GM19043 (cell line): ENCODE measurements around the gene RAB28.

Experiments
- ATAC-seq: cut with Tn5 transposase; IDR thresholded peaks from one replicate; pipeline ENCODE4 v1.9.1; 2021; ENCODE audit warnings: low read depth; ENCODE audit not compliant: unreplicated experiment

RAB28 gene

DNA sequence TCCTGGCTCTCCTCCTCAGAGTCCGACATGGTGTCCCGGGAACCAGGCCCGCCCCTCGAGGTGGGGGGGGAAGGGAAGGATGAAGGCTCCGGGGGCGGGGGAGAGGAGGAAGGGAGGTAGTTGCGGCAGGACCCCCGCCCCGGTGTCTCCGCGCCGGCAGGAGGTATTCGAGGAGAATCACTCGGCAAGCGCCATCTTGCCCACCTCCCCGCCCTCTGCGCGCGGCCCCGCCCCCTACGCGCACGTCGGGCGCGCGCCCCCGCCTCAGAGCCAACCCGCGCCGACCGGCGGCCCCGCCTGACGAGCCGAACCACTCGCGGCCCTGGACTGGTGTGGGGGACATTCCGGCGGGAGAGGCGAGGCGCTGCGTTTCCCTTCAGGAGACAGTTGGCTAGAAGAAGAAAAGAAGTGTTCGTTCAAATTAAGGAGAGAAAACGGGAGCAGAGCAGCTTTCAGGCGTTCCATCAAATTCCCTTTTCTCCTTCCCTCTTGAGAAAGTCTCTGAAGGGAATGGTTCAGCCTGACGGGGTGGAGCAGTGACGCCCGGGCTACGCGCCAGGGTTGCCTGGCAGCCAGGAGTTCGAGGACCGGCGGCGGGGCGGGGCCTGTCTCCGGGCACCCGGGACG lies at the start of gene RAB28:
RAB28 (minus strand) TSS at position 219 of the 627 bp plus-strand sequence.
- peak; percentile 97 for ATAC-seq

DNA sequence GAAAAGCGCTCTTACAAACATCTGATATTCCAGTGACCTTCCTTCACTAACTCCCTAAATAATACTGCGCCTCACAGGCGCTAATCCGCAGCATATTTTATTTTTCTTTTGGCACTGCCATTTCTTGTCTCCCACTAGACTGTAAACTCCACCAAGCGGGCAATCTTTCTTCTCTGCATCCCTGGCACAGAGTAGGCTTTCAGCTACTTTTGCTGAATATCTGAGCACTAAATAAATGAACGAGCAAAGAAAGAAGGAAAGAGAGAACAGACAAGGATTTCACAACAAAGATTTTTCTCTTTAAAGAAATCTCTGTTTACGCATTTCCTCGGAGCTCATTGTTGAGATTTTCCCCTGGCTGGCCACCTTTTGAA lies 47.5 kb upstream of the RAB28 start:
- no peak for ATAC-seq

DNA sequence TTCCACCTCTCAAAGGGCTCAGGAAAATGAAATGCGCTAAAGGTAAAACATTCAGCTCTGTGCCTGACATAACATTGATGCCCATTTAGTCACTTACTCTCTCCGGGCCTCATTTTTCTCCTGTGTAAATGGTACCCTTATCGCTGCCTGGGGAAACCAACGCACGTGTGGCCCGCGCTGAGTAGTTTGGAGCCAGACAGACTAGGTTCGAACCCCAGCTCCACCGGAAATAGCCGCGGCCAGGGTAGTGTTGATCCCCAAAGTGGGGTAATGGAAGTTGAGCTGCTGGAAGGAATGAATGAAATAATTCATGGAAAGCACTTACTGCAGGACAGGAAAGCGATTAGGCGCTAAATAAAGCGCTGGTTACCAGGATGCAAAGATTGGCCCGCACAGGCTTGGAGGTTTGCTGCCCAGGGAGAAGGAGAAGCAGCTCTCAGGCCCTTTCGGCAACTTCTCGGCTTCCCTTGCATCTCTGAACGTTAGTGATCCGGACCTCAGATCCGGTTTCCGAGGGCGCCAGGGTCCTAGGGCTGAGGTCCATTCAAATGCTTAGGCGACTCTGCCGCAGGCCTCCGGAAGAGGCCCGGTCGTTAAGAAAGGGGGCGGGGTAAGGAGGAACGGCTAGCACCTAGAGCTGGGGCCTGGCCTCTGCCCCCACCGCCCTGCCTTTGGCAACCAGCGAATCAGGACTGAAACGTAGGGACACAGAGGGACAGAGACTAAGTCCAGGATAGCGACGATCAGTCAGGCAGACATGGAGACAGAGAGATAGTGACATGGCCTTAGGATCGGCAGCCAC lies 46.9 kb upstream of the RAB28 start:
- ATAC-seq: no peak

DNA sequence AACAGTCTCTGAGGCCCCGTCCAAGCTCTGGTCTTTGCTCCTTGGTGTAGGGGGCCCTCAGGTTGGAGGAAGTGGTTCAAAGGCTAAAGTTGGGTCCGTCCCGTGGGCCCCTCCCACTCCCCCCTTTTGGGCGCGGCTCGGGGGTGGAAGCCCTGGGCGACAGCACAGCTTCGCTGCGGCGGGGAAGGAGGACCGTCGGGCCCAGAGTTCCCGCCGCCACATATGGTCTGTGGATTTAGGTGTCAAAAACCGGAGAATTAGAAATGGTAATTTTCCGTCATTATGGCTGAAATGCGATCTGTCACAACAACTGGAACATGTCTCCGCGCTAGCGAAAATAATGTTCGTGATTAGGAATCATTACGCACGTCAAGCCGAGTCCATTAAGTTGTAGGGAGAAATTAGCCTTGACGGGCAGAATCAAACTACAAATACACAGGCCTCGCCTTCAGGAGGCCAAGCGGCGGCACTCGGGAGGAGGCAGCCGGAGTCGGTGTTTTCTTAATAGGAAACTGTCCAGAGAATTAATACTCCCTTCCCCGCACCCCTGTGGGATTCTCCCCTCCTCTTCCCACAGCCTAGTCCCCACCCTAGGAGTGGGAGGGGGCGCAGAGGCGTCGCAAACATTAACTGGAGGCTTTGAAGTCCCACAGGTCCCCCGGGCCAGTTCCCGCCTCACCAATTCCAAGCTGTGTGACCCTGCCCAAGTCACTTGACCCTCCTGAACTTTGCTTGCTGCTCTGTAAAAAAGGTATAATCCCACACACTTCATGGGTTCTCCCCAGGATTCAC lies 45.2 kb upstream of the RAB28 start:
- no peak for ATAC-seq

DNA sequence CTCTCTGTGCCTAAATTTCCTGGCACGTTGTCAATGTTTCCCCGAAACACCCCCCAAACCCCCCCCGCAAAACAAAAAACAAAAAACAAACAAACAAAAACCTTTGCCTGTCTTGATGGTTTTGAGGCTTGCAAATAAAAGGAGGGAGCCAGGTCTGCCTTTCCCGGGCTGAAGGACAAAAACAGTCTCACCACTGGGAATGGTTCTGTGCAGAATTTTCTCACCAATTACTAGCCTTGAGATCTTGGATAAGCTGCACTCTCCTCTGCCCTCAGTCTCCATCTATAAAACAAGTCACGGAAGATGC lies 44.6 kb upstream of the RAB28 start:
- ATAC-seq: no peak

DNA sequence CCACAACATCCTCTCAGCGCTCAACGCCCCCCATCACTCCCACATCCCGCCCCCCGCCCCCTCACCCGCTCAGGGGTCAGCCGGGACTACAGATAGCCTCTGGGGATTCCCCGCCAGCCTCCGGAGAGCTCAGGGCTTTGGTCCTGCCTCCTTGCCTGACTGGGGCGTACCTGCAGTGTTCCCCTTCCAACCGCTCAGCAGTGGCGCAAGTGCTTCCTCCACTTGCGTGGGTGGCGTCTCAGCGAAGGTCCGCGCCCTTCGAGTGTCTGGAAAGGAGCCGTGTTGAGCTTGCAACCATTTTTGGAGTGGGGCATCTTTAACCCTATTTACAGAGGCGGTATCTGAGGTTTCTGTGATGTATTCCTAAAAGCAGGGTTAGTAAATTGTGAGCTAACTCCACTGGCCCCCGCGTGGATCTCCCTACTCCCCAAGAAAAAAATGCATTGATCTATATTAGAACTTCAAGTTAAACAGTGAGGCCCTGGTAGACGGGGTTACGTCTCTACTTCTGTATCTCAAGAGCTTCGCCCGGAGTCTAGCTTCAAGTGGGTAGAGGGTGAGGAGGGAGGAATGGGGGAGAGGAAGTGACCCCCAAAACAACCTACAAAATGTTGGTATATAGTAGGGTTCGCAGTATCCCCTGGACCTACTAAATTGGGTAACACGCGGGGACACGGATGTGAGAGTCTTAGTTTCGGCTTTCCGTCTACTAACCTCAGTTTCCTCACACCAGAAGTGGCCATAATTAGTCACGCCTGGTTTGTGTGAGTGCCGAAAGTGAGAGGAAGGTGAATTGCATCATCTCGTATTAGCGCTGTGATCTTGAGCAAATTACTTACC lies 44.1 kb upstream of the RAB28 start:
- peak; percentile 59 for ATAC-seq

DNA sequence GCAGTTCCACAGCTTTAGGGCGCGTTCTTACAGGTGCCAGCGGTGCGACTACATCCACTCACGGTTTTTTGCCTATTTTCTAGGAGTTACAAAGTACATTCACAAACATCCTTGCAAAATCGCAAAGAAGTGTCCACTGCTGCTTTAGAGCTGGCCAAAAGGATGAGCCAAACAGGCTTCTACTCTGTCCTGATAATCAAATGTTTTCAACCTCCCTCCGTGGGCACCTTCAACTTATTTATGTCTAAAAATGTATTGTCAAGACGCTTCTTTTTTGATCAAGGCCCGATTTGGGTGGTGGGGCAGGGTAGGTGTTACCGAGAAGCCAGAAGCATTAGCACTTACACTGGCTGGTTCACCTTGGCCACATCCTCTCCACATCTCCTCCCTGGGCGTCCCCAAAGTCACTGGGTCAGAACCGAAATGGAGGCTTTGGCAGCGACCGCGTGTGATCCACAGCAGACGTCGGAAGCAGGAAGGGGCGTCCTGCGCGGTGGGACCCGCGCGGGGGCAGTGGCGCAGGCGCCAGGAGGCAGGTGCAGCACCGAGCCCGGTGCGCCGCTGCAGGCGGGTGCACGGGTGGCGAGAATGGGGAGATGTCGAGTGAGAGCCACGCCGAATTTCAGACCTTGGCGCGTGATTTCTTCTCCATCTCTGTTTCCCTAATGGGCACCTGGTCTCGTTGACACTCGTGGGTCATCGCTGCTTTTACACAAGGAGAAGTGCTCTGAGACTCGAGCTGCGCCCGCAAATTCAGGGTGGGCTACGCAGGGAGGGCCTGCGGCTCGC lies 43.2 kb upstream of the RAB28 start:
- ATAC-seq: no peak

DNA sequence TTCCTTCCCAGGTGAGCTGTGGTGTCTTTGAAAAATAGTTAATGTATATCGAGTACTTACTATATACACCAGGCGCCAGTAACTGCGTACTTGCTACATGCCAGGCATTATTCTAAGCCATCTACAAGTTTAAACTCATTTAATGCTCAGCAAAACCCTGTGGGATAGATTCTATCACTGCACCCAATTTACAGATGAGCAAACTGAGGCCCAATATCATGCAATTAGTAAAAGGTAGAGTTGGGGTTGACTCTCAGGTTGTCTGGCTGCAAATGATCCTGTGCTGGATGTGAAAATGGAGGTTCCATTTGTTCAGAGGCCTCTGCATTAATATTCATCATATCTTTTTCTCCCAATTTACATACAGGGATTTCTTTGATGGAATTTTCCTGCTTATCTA lies 42.5 kb upstream of the RAB28 start:
- ATAC-seq: no peak

DNA sequence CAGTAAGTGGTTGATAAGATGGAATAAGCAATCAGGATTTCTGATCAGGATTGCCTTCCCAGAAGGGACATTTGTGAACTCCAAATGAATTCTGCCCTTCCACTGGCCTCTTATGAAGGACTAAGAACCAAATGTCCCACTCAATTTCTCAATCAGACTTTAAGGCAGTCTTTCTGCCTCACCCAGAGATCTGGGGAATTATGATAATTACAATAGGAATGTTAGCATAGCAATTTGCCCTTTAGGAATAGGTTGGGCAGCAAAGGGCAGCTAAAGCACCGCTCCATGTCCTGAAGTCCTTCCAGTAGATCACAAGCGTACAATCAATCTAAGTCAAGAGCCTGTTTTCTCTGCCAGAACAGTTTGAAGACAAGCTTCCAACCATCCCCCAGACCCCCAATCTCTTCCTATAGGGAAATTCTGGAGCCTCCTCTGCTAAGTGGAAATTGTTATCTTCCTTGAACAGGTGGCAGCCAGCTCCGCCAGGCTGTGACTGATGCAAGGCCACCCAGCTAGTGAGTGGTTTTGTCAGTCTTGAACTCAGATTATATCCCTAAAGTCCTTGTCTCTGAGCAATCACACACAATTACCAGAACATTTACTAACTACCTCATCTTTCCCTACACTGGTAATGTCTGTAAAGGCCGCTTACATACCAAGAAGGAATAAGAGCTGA lies 41.6 kb upstream of the RAB28 start:
- no peak for ATAC-seq

DNA sequence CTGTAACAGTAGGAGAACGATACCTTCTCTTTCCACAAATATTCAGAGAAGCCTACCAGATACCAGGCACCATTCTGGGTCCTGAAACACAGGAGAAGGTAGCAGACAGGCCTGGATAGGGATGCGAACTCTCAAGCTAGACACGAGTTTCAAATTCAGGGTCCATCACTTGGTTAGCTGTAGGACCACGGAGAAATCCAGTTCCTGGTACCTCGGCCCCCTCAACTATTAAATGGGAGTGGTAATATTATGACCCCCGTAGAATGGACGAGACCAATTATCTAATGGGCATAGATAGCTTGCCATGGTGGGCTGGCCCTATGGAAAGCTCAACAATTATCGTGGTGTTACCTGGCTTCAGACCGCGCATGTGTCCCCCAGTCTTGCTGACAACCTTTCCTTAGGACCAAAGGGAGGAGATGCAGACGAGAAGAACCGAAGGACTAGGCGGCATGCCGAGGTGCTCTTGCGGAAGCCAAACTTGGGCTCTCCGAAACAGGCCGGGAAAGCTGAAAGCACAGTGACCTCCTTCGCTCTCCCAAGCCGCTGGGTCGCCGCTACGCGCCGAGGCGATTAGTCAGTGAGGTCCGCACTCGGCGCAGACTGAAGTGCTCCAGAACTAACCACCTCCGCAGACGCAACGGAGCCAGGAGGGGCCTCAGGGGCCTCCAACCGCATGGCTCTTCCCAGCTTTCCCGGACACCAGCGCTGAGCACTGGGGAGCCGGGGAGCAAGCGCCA lies 40.5 kb upstream of the RAB28 start:
- no peak for ATAC-seq

DNA sequence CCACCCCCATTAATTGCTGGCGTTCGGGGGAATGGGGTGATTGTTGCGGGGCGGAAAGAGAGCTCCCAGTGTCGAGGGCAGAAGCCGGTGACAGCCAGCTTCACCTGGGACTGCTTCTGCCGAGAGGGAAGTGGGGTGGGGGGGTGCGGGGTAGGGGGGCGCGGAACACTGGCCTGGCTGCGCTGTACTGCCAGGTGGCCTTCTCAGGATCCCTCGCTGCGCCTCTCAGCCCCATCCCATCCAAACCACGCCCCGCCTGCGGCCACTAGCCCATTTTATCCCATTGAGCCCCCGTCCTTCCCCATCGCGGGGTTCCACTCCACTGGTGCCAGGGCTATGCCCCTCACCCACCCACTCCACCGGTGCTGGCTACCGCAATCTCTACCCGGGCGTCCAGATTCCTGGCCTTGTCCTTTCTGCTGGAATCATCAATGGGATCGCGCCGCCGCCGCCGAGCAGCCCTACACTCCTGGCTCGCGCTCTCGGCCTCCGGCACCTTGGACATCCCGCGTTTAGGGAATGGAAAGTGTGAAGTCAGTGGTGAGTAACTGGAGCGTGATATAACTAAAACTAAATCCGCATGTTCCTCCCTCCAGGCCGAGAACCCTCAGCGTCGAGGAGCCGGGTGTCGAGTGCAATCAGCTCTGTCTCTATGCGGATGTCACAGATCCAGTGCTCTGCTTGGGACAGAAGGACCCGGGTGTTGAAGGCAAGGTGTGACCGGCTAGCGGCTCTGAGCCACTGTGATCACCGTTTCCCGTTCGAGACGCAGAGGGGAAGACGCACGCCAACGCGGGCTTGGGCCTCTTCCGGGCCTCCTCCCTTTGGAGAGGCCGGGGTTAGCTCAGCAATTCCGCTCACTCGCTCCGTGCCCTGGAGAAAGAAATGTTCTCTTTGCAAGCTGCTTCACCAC lies 39.7 kb upstream of the RAB28 start:
- ATAC-seq: no peak

DNA sequence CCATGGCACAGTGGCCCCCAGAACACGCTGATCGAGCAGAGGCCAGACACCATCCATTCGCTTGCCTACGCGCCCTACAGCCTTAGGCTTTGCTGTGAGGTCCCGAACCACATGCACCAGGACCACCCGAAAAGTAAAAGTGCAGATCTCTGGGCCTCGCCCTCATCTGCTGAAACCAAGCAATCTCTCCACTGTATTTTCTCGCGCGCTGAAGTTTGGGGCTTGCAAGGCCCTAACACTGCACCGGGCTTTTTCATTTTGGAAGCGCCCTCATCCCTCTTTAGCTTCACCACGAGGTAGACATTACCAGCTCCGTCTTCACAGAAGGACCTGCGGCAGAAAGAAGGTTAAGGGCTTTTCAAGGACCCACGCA lies 39.0 kb upstream of the RAB28 start:
- no peak for ATAC-seq

DNA sequence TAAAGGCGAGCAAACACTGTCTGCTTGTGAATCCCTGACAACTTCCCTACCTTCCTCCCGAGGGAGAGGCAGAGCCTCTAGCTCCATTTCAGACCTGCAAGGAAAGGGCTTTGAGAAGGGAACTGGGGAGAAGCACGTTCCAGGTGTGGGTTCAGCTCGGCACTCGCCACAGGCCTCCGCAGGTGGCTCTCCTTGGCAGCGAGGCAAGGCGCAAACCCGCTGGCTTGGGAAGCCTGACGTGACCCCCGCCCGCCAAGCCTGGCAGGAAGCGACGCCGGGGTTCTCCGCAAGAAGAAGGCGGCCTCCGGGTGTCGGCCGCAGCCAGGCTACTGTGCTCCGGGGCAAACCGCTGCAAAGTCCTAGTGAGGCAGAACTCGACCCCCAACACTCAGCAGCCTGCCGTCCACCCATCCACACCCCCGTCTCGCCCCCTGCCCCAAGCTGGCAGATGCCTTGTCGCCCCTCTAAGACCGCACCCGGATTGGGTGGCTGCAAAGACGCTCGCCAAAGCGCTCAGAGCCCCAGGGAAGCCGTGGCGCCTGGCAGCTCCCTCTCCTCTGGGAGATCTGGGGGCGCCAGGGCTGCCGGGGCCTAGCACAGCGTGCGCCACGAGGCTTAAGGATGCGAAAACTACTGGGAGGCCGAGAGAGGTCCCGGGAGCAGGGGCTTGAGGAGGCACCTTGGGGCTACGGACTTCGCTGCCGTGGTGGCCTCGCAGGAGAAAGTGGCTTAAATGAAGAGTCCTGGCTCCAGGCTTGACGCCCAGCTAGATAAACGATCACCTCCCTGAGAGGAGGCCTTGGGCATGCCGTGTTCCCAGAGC lies 38.4 kb upstream of the RAB28 start:
- no peak for ATAC-seq

DNA sequence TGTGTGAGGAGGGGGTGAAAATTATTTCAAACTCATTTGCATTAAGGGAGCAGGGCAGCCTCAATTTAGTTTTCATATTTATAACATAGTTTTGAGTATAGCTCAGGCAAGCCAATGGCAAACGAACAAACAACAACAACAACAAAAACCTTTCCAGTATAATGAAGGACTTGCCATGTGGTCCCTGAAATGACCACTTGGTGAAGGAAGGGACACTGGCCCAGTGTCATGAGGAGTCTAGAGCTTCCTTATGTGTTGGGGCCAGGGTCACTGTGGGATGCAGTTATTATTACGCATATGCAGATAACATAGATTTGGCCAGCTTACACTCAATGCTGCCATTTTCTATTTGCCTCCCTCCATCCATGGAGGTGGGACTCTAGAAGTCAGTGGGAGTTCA lies 36.9 kb upstream of the RAB28 start:
- no peak for ATAC-seq

DNA sequence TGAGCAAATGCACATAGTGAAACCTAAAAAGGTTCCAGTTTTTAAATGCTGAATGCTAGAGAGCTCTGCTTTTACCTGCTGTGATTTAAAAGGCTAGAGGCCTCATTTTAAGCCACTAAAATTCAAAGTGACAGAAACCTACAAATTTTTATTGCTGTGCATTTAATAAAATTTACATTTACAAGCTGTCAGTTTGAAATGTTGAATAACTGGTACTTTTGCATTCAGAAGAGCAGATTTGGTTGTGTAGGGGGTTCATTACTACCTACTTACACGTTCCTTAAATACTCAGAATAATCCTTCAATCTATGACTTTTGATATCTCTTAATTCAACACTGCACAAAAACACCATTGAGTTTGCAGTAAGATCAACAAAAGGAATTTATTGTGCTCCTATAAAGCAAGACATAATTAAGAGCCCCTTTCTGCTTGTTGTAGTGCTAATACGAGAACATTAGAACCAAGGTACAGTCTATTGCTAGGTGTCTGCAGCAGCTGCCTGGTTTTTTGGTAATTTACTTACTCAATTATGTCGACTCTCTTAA lies 32.2 kb upstream of the RAB28 start:
- no peak for ATAC-seq

DNA sequence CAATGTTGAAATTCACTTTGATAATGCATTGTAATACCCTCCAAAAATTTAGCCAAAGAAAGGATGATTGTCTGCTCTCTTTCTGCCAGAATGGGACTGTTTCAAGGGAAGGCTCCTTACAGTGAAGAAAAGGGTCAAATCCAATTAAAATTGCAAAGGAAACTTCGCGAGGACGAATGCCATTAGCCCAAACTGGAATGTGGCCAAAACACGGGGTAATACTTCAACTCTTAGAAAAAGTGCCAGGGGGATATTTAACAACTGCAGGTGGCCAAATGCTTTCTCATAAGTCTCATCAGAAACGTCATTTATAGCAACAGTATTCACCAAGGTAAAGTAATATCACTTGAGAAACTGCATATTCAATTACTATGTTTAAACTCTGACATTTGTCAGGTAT lies 31.1 kb upstream of the RAB28 start:
- no peak for ATAC-seq

DNA sequence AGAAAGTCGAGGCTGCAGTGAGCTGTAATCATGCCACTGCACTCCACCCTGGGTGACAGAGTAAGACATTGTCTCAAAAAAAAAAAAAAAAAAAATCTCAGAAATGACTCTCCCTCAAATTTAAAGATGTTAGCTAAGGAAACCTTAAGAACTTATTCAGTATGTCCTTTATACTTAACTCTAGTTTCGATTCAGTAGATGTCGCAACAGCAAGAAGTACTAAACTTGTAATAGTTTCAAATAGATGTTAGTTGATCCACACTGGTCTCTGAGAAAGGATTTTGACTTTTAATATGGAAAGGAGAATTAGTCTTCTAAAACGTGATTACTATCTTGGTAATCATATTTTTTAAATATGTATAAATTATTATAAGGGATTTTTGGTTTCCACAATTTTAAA lies 30.6 kb upstream of the RAB28 start:
- ATAC-seq: no peak
